MV-4-11 (cell line): ENCODE results near the gene GHITM.
A peak's percentile ranks its signal among the peaks of the same experiment; 100 is the strongest.
"Not testable (repeated sequence)": the region's sequence is repeated elsewhere in the genome, so short reads cannot be mapped to it uniquely, and the experiment has no call there.

Experiments used
- DNase-seq: peaks from one replicate; lab custom pipeline; 2025; lab: John Stamatoyannopoulos, UW

The GHITM gene

GRCh38 chr10:84147347-84147746 lies 8.0 kb downstream of the GHITM start:
- DNase-seq = no peak

- DNase-seq = peak; percentile 13
Measured at GRCh38 chr10:84148006-84148597, 8.8 kb downstream of the GHITM start.

GRCh38 chr10:84149854-84150253 lies 10.5 kb downstream of the GHITM start:
- DNase-seq = no peak

DNA sequence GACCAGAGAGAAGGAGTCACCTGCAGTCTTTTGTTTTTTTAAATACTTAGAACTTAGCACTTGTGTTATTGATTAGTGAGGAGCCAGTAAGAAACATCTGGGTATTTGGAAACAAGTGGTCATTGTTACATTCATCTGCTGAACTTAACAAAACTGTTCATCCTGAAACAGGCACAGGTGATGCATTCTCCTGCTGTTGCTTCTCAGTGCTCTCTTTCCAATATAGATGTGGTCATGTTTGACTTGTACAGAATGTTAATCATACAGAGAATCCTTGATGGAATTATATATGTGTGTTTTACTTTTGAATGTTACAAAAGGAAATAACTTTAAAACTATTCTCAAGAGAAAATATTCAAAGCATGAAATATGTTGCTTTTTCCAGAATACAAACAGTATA lies 13.5 kb downstream of the GHITM start:
- no peak for DNase-seq

- no peak for DNase-seq
Measured at GRCh38 chr10:84155521-84155920, 16.2 kb downstream of the GHITM start.

GRCh38 chr10:84156009-84156408 lies 16.7 kb downstream of the GHITM start:
- DNase-seq = no peak

- DNase-seq = peak; percentile 92
Measured at GRCh38 chr10:84156768-84157167, 17.5 kb downstream of the GHITM start.

- DNase-seq = no peak
Measured at GRCh38 chr10:84158061-84158460, 18.8 kb downstream of the GHITM start.

GRCh38 chr10:84158550-84158949 lies 19.2 kb downstream of the GHITM start:
- DNase-seq = peak; percentile 66

DNA sequence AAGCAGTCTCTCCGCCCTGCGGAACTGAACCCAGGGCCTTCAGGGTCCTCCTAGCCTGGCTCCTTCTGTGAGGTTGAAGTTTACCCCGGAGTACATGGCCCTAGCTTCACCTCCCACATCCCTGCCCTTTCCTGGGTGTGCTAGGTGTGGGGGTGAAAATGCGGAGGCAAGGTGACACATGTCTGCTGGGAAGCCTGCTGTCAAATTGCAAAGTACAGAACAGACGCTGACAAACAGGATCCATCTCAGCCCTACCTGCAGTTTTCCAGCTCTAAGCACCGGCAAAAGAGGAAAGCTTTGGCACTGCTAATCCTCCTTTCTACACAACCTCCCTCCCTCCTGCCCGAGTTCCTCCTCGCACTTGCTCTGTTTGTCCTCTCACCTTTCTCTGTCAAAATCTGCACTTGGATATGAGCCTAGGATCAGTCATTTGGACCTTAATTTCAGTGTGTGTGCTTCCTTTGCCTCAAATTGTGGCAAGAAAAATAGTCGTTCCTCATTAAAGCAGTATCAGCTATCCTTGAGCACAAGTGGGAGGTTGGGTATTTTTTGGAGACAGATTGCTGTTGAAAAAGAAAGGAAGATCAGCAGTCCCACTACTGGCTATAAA lies 19.9 kb downstream of the GHITM start:
- no peak for DNase-seq

GRCh38 chr10:84160663-84161362 lies 21.5 kb downstream of the GHITM start:
- no peak for DNase-seq

GRCh38 chr10:84163996-84164395 lies 24.7 kb downstream of the GHITM start:
- no peak for DNase-seq

DNA sequence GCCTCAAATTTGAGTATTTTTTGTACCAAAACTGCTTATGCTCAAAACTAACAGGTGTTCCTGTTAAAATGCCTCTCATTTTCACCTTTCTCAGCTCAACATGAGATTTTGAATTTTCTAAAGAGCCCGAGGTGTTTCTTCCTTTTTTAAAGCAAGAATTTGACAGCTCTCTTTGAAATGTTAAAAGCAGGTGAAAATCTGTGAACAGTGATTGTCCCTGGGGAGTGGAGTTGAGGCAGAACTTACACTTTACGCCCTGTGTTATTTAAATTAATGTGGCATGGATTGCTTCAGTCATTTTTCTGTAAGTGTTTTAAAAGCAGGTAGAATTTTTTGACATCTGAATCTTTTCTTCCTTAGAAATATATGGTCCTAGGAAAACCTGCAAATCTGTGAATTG lies 25.1 kb downstream of the GHITM start:
- no peak for DNase-seq

GRCh38 chr10:84166620-84167288 lies 27.4 kb downstream of the GHITM start:
- DNase-seq = no peak

GRCh38 chr10:84167289-84167653 lies 28.0 kb downstream of the GHITM start:
- DNase-seq = not testable (repeated sequence)

- not testable (repeated sequence) for DNase-seq
Measured at GRCh38 chr10:84168382-84168781, 29.1 kb downstream of the GHITM start.

DNA sequence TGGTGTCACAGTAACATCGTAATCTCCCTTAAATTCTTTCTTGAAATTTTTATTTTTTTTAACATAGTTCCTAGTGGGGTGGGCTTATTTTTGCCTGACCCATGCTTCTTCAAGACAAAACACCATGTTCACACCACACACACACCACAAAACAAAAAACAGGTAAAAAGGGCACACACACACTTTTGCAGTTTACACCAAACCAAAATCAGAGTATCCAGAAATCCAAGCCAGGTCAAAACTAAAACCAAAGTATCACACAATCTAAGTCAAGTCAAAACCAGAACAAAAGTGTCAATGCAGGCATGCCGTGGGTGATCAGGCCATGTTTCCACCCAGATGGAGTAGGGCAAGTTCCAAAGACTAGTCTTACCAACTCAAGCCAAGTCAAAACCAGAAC lies 31.9 kb downstream of the GHITM start:
- DNase-seq = not testable (repeated sequence)

DNA sequence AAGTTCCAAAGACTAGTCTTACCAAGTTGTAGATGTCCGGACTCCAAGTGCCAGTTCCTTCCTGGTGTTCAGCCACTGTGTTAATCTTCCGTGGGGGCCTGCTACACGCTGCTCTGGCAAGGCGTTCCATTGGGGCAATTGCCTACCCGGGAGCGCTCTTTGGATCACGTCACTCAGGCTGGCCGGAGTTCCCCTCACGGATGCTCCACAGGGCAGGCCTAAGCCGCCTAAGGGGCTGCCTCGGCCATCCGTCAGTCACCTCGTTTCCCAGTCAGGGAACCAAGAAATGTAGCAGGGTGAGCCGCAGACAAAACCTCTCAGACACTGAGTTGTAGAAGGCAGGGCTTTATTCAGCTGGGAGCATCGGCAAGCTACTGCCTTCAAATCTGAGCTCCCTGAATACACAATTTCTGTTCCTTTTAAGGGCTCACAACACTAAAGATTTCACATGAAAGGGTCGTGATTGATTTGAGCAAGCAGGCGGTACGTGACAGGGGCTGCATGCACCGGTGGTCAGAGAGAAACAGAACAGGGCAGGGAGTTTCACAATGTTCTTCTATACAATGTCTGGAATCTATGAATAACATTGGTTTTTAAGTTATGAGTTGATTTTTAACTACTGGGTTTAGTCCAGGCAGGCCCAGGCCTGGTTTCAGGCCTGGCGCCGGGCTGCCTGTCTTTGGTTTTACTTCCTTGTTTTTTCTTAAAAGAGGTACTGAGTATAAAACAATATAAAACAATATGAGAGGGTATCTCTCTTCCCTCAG lies 32.6 kb downstream of the GHITM start:
- peak; percentile 54 for DNase-seq

DNA sequence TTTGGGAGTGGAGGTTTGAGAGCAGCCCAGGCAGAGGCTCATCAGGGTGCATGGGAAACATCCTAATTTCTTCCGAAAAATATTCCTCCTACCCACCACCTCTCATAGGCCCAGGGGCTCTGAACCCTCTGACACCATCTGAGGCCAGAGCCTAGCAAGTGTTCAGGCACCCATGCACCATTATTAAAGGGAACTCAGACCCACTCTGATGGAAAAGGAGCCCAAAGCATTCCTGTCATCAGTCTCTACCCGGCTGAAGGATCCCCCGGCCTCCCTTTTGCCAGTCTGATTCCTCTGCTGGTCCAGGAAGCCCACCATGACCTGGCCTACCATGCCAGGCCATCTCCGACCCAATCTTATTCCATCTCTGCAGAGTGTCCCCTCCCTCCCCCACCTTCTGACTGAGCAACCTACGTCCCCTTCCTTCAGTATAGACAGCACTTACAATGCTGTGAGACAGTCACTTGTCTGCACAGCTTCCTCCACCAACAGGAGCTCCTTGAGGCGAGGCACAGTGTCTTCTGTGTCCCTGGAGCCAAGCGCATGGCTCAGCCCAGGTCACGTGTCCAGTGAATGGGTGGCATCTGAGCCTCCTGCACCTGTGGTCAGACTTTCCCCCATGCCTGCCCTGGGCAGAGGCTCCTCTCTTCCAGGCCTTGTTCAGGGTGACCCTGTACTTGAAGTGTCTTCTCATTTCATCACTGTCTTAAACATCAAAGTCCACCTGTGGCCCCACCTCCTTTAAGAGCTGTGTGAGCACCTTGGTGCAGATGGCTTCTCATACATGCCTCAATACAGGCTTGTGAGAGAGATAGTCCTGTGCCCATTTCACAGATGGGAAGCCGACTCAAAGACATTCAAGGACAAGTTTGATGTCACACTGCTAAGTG lies 33.4 kb downstream of the GHITM start:
- DNase-seq = no peak

- DNase-seq = no peak
Measured at GRCh38 chr10:84173501-84173929, 34.2 kb downstream of the GHITM start, which contains the start of gene GPR15LG. Gene GPR15LG, plus strand, starts transcription at chr10:84173801. Its CDS starts 51 bp downstream, at chr10:84173852.

- no peak for DNase-seq
Measured at GRCh38 chr10:84175436-84175835, 36.1 kb downstream of the GHITM start.
